HG03439 (cell line): ENCODE measurements around the gene MR1.

Experiments
- ATAC-seq: cut with Tn5 transposase; IDR thresholded peaks from one replicate; pipeline ENCODE4 v1.9.1; 2021; ENCODE audit warnings: mild to moderate bottlenecking, moderate library complexity; ENCODE audit not compliant: unreplicated experiment

The MR1 gene

GRCh38 chr1:181062836-181063428 is 29.1 kb downstream of the MR1 start:
- ATAC-seq: peak; percentile 60

- no peak for ATAC-seq
Observed at GRCh38 chr1:181064011-181064623, 30.3 kb downstream of the MR1 start.

- ATAC-seq: no peak
Observed at GRCh38 chr1:181064702-181065101, 30.9 kb downstream of the MR1 start.

GRCh38 chr1:181073638-181074037 is 39.9 kb downstream of the MR1 start:
- no peak for ATAC-seq

GRCh38 chr1:181075766-181076350 is 42.1 kb downstream of the MR1 start:
- no peak for ATAC-seq

- ATAC-seq: no peak
Observed at GRCh38 chr1:181076852-181077251, 43.1 kb downstream of the MR1 start.

- no peak for ATAC-seq
Observed at GRCh38 chr1:181077576-181078242, 43.9 kb downstream of the MR1 start.

- no peak for ATAC-seq
Observed at GRCh38 chr1:181079382-181079781, 45.6 kb downstream of the MR1 start.

GRCh38 chr1:181079920-181080319 is 46.1 kb downstream of the MR1 start:
- no peak for ATAC-seq

- ATAC-seq: no peak
Observed at GRCh38 chr1:181080556-181080955, 46.8 kb downstream of the MR1 start.

GRCh38 chr1:181081395-181081794 is 47.6 kb downstream of the MR1 start:
- no peak for ATAC-seq

GRCh38 chr1:181083842-181084605 is 50.2 kb downstream of the MR1 start:
- ATAC-seq: no peak

GRCh38 chr1:181084606-181084969 is 50.8 kb downstream of the MR1 start:
- ATAC-seq: no peak

- no peak for ATAC-seq
Observed at GRCh38 chr1:181086091-181086490, 52.3 kb downstream of the MR1 start.

GRCh38 chr1:181086926-181087325 is 53.1 kb downstream of the MR1 start:
- ATAC-seq: no peak

GRCh38 chr1:181087400-181087901 is 53.7 kb downstream of the MR1 start:
- ATAC-seq: no peak

GRCh38 chr1:181088079-181089016 is 54.6 kb downstream of the MR1 start, which contains the start of gene IER5:
IER5 (plus strand) TSS chr1:181088700; CDS start chr1:181088903, 203 bp downstream.
- peak; percentile 73 for ATAC-seq

- peak; percentile 14 for ATAC-seq
Observed at GRCh38 chr1:181089017-181089675, 55.4 kb downstream of the MR1 start.
